Esophagus (tissue), 2 donors: ENCODE results near the gene SNCAIP. TPM values are rescaled to one million over a fixed set of nuclear protein-coding genes. Genes with fewer than 3 reads are reported as not detected.

Experiments used
- H3K27ac ChIP-seq, 2 donors: one replicate each; pipeline ENCODE4 v1.5.1; 2013; ENCODE audit warnings: low read depth in 2 of 2, mild to moderate bottlenecking in 2 of 2, inconsistent platforms in 1 of 2, low read length in 1 of 2, moderate library complexity in 1 of 2
- H3K27me3 ChIP-seq, 2 donors: one replicate each; pipeline ENCODE4 v1.6.1; 2013; ENCODE audit warnings: low read length in 2 of 2, control low read depth in 1 of 2, mild to moderate bottlenecking in 1 of 2; ENCODE audit not compliant: insufficient read depth in 2 of 2, control insufficient read depth in 1 of 2
- H3K36me3 ChIP-seq, 2 donors: one replicate each; pipeline ENCODE4 v1.6.1; 2013; ENCODE audit warnings: low read length in 1 of 2; ENCODE audit not compliant: control insufficient read depth in 2 of 2, insufficient read depth in 2 of 2
- H3K4me1 ChIP-seq, 2 donors: one replicate each; pipeline ENCODE4 v1.6.1; 2013; ENCODE audit warnings: low read length in 1 of 2; ENCODE audit not compliant: control insufficient read depth in 2 of 2, insufficient read depth in 2 of 2
- H3K4me3 ChIP-seq, 2 donors: one replicate each; pipeline ENCODE4 v1.5.1; 2013; ENCODE audit warnings: low read length in 2 of 2, mild to moderate bottlenecking in 2 of 2, low read depth in 1 of 2, moderate library complexity in 1 of 2
- H3K9me3 ChIP-seq, 2 donors: one replicate each; pipeline ENCODE4 v1.6.1; 2013; ENCODE audit warnings: mild to moderate bottlenecking in 2 of 2, low read depth in 1 of 2, low read length in 1 of 2, moderate library complexity in 1 of 2; ENCODE audit not compliant: control insufficient read depth in 2 of 2, insufficient read depth in 1 of 2
- WGBS, 2 donors: extraction: QIAGEN DNeasy Blood & Tissue Kit; methylation state at CpG; one replicate each; pipeline ENCODE4 v1.1.7; 2013; 5-methylcytosine and 5-hydroxymethylcytosine counted together
- polyA plus RNA-seq, 2 donors: library from polyadenylated mRNA; stranded (reverse); fragments of 200-250 nt; gene quantifications; one replicate each; pipeline ENCODE4 v1.2.3, GENCODE V29; 2013
- donor health status: healthy with polysubstance abuse.
- donor health status: Bipolar disorder and iron deficiency.

Gene SNCAIP
- polyA plus RNA-seq, 2 donors = 0.80 to 1.2 TPM

DNA sequence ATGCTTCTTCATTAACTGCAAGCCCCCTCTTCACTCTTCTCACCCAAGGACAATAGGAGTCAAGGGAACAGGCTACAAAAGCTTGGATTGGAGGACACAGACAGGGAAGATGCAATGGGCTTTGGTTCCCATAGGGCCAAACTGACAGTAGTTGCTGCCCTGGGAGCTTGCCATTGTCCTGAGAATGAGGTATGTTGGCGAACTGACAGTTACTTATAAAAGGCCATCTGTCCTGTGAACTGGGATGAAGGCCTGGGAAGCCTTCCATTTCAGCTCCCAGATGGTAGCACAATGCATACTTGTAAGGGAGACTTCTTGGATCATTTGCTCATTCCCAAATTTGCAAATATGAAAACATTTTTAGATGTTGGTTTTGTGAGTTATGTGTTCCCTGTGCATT, 88.9 kb downstream of the SNCAIP start:
- Histone ChIP-seq H3K27me3 (no peaks in the 10 kb centered on the region), H3K9me3 (no peaks in the 10 kb centered on the region), H3K4me1 (no peaks in the 10 kb centered on the region), H3K27ac (no peak overlapping the region), H3K4me3 (no peak overlapping the region), H3K36me3 (no peaks in the 10 kb centered on the region)
- 86 to 87% methylated on average over 1 of the region's 1 CpG for WGBS, 2 donors

DNA sequence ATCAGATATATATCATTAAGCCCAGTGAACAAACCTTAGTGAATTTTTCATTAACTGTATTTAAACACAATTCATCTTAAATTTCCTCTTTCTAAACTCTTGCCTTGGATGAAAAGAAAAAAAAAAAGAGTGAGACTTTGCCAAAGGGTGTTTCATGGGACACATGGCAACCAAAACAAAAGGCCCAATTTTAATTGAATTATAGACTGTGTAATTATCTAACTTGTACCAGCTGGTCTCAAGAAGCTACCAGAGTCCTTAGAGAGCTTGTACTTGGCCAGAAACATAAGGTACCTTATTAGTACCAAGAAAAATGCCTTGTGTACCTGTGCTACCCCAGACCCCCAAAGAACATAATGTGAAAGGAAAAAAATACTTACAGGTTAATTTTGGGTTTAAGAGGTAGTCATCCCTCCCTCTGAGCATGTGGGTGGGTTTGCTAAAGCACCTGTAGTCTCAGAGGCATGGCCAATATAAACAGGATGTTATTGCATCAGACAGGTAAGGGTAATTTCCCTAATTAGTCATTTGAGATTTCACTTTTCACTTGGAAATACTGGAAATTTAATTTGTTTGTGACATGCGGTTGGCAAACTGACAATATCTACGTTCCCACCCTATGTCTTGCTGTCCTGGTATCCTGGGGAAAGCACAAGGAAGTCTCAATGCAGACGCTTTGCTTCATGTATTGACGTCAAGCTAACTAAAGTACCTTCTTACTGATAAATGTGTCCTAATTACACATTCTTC, 90.1 kb downstream of the SNCAIP start:
- no peak overlapping the region for H3K4me3 ChIP-seq
- no peaks in the 10 kb centered on the region for H3K27me3 ChIP-seq
- 52 to 60% methylated on average over 4 of the region's 4 CpGs for WGBS, 2 donors
- H3K4me1 ChIP-seq = no peaks in the 10 kb centered on the region
- no peak overlapping the region for H3K27ac ChIP-seq
- no peaks in the 10 kb centered on the region for H3K9me3 ChIP-seq
- no peaks in the 10 kb centered on the region for H3K36me3 ChIP-seq

DNA sequence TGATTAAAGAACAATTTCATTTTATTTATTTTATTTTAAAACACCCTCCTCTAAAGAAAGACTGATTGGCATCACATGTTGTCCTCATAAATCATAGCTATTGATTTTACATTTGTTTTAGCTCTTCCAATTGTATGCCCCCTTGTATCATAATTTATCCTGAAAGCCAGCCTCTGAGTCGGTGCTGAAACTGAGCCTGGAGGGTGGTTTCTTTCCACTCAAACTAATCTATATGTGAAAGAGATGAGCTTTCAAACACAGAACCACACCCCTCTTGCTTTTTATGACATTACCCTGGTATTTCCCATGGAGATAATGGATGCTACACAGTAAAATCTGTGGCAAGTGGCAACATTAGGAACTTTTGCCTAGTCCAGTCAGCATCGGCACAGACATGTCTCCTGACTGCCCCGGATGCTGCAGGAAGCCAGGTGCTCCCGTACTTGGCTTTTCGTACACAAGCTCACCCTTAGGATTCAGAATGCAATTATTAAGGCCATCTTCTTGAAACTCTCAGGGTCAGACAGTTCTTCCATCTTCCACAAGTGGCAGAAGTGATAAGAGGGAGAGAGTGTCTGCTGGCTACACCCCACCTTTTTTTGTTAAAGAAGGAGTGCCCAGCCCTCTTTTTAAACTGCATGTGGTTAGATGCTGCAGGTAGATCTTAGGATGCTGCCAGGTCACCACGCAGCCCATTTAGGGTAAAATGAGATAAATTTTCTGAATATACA, 91.1 kb downstream of the SNCAIP start:
- H3K27me3 ChIP-seq = no peaks in the 10 kb centered on the region
- 62 to 73% methylated on average over 6 of the region's 6 CpGs for WGBS, 2 donors
- no peak overlapping the region for H3K27ac ChIP-seq
- H3K36me3 ChIP-seq = no peaks in the 10 kb centered on the region
- H3K4me3 ChIP-seq = no peak overlapping the region
- no peaks in the 10 kb centered on the region for H3K9me3 ChIP-seq
- no peaks in the 10 kb centered on the region for H3K4me1 ChIP-seq

DNA sequence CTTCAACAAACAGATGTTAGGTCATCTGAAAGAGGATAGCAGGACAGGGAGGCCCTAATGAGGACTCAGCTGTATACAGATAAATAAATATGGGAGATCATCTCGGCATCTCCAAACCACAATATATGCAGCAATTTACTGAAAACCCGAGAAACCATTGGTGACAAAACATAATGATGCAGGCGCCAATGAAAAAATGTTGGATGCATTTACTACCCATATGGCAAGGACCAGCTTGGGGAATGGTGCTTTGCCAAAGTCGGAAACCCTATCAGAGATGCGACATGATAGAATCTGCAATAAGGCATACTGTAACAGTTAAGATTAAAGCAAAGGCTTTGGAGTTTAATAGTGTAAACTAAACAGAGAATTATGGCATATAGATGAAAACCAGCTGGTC, 92.0 kb downstream of the SNCAIP start:
- Histone ChIP-seq H3K9me3 (no peaks in the 10 kb centered on the region), H3K4me1 (no peaks in the 10 kb centered on the region), H3K4me3 (no peak overlapping the region), H3K27ac (no peak overlapping the region), H3K27me3 (no peaks in the 10 kb centered on the region), H3K36me3 (no peaks in the 10 kb centered on the region)
- 86 to 90% methylated on average over 5 of the region's 5 CpGs for WGBS, 2 donors

DNA sequence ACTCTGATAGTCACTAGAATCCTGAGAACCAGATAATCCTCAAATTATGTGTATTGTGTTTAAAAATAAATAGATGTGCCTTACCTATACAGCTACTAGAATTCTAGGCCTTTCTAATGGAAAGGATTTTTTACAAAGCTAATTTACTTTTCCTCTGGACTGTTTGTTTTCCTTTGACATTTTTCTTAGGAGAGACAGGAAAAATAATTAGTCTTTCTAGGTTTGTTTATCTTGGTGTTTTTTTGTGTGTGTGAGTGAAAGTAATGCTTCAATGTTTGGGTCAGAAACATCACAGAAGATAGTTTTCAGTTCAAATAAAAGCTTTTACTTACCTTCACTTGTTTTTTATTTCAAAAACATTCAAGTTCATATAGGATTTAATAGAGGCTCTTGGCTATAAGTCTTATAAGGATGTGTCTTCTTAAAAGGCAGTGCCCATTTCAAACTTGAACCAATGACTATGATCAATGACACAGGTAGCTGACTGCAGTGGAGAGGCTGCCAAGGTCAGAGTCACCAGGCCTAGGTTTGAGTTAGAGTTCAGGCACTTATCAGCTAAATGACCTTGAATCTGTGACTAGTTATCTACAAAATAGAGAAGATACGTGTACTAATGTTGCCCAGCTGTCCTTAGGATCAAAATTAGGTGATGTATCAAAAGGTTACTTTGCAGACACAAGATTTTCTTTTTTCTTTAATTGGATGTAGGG, 92.8 kb downstream of the SNCAIP start:
- Histone ChIP-seq H3K27me3 (no peaks in the 10 kb centered on the region), H3K4me1 (no peaks in the 10 kb centered on the region), H3K36me3 (no peaks in the 10 kb centered on the region), H3K27ac (no peak overlapping the region), H3K9me3 (no peaks in the 10 kb centered on the region), H3K4me3 (no peak overlapping the region)
- 74 to 88% methylated on average over 1 of the region's 1 CpG for WGBS, 2 donors

DNA sequence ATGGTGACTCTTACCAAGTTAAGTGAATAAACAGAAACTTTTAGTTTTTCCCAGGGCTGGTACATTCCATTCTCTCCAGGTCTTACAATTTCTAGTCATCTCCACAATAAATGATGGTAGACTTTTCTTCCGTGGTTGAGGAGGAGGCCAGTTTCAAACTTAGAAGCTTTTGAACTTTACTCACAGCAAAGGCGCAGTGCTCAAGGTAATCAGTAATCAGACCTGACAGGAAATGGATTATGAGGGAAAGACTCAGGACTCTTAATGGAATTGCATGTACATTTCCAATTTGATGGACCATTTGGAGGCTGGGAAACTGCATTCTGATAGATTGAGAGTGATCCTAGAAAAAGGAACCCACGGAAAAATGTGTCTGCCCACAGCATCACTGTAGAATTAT, 93.7 kb downstream of the SNCAIP start:
- no peaks in the 10 kb centered on the region for H3K27me3 ChIP-seq
- WGBS, 2 donors = 81 to 96% methylated on average over 3 of the region's 3 CpGs

DNA sequence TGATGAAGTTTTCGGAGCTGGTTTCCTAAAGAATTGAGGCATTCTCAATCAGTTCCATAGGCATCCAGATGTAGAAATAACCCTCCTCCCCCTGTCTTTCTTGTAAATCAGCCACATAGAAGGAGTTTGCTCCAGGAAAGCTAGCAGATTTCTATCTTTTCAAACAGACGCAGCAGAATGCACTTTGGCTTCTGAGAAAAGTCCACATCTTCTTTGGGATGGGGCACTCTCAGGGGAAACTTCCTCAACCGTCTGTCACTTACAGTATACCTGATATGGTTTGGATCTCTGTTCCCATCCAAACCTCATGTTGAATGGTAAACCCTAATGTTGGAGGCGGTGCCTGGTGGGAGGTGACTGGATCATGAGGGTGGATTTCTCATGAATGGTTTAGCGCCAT, 94.1 kb downstream of the SNCAIP start:
- no peaks in the 10 kb centered on the region for H3K4me1 ChIP-seq
- no peaks in the 10 kb centered on the region for H3K9me3 ChIP-seq
- no peaks in the 10 kb centered on the region for H3K27me3 ChIP-seq
- H3K27ac ChIP-seq = no peak overlapping the region
- no peak overlapping the region for H3K4me3 ChIP-seq
- H3K36me3 ChIP-seq = no peaks in the 10 kb centered on the region
- WGBS, 2 donors = 90 to 95% methylated on average over 5 of the region's 5 CpGs

More for the DNA sequence above, 93.7 kb downstream of the SNCAIP start:
- no peaks in the 10 kb centered on the region for H3K9me3 ChIP-seq
- H3K4me1 ChIP-seq = no peaks in the 10 kb centered on the region
- no peak overlapping the region for H3K4me3 ChIP-seq
- no peaks in the 10 kb centered on the region for H3K36me3 ChIP-seq
- H3K27ac ChIP-seq = no peak overlapping the region

DNA sequence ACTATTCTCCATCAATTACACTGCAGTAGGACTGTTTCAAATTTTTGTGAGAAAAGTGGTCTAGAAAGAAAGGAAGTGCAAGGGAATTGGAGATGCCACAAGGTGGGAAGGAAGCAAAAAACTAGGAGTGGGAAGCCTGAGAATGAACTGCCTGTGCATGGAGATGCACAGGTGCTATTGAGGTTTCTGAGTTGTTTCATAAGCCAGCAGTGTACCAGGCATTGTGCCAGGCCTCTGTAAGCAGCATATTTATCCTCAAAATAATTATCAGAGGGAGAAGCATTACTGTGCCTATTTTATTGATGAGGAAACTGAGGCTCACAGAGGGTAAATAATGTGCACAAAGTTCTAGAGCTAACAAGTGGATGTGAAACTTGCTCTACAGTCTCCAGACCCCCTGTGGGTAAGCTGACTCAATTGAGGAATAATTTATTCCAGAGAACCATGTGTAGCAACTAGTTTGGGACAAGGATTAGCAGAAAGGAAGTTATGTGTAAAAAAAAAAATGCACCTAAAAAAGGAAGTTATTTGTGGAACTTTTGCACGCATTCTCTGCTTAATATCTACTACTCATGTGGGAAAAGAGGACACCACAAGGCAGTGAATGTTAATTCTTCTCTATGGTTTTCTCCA, 96.7 kb downstream of the SNCAIP start:
- Histone ChIP-seq H3K27me3 (no peaks in the 10 kb centered on the region), H3K4me1 (no peaks in the 10 kb centered on the region), H3K9me3 (no peaks in the 10 kb centered on the region), H3K4me3 (no peak overlapping the region), H3K36me3 (no peaks in the 10 kb centered on the region), H3K27ac (no peak overlapping the region)
- WGBS, 2 donors = 63 to 67% methylated on average over 1 of the region's 1 CpG

DNA sequence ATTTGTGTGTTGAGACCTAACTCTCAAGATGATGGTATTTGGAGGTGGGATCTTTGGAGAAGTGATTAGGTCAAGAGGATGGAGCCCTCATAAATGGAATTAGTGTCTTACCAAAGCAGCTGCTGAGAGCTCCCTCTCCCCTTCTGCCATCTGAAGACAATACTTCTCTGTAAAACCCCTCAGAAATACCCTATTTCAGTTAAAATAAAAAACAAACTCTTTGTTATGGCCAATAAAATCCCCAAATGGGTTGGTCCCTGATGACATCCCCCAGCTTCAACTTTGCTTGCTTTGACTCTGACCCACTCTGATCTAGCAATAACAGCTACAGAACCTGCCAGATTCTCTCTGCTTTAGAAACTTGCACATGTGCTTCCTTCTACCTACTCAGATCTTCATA, 100.9 kb downstream of the SNCAIP start:
- H3K27ac ChIP-seq = no peak overlapping the region
- no peaks in the 10 kb centered on the region for H3K27me3 ChIP-seq
- H3K4me1 ChIP-seq = peaks cover 0 to 2% of the 10 kb centered on the region in 2 donors
- no peak overlapping the region for H3K4me3 ChIP-seq
- H3K36me3 ChIP-seq = no peaks in the 10 kb centered on the region
- no peaks in the 10 kb centered on the region for H3K9me3 ChIP-seq
